GM18508 (cell line): ENCODE data around the gene SLC35F5.
A peak's percentile ranks its signal among the peaks of the same experiment; 100 is the strongest.
"Not testable (repeated sequence)": the region's sequence is repeated elsewhere in the genome, so short reads cannot be mapped to it uniquely, and the experiment has no call there.

Source experiments
- ATAC-seq: cut with Tn5 transposase; IDR thresholded peaks from one replicate; pipeline ENCODE4 v1.9.1; 2021; ENCODE audit warnings: moderate number of reproducible peaks; ENCODE audit not compliant: insufficient read depth, unreplicated experiment

Gene SLC35F5

GRCh38 chr2:113700186-113700841 lies 56.1 kb downstream of the SLC35F5 start:
- ATAC-seq = peak; percentile 77

GRCh38 chr2:113698892-113699447 lies 57.5 kb downstream of the SLC35F5 start:
- ATAC-seq = peak; percentile 44

GRCh38 chr2:113698251-113698650 lies 58.2 kb downstream of the SLC35F5 start:
- not testable (repeated sequence) for ATAC-seq

DNA sequence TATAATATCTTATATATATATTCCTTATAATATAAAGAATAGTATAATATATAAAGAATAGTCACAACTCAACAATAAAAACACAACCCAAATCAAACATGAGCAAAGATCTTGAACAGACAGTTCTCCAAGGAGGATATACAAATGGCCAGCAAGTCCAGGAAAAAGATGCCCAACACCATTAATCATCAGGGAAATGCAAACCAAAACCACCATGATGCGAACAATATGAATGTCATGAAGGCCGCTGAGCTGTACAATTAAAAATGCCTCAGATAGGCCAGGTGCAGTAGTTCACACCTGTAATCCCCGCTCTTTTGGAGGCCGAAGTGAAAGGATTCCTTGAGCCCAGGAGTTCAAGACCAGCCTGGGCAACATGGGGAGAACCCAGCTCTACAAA lies 58.9 kb downstream of the SLC35F5 start:
- ATAC-seq = no peak

DNA sequence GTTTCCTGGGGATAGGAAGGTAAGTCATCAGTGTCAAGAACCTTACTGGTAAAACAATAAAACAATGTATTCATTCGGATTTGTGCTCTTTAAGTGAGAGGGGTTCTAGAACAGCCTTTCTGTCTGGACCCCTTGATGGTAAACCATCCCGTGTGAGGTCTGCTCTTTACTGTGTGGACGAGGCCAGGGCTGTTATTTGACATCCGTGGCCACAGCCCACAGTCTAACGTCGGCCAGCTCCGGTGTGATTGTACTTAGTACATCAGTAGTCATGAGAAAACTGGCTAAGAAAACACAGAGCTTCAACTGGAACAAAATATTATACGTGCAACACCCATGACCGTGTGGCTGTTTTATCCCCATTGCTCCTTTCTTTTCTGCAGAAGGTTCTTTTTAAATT lies 62.0 kb downstream of the SLC35F5 start:
- ATAC-seq = no peak

DNA sequence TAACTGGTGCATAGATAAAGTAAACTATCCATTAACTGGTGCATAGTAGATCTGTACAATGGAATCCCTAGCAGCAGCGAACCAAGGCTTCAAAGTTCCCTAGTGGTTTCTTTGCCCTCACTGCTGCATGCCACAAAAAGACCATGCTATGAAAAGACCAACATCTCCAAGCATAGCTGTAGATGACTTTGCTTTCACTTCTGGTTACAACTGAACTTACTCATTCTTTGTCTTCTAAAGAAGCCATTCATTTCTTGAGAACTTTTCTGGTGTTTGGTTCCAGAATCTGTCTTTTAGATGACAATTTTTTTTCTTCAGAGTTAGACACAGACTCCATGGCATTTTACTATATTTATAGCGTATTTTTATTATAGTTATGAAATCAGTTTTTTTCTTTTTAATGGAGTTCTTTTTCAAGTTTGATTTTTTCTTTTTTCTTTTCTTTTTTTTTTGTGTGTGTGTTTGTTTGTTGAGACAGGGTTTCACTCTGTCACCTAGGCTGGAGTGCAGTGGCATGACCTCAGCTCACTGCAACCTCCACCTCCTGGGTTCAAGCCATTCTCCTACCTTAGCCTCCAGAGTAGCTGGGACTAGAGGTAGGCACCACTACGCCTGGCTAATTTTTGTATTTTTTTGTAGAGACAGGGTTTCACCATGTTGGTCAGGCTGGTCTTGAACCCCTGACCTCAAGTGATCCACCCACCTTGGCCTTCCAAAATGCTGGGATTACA lies 63.6 kb downstream of the SLC35F5 start:
- peak; percentile 77 for ATAC-seq

DNA sequence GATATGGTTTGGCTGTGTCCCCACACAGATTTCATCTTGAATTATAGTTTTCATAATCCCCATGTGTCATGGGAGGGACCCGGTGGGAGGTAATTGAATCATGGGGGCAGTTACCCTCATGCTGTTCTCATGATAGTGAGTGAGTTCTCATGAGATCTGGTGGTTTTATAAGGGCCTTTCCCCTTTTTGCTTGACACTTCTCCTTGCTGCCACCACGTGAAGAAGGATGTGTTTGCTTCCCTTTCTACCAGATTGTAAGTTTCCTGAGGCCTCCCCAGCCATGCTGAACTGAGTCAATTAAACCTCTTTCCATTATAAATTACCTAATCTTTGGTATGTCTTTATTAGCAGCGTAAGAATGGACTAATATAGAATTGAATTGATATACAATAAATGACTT lies 65.6 kb downstream of the SLC35F5 start:
- not testable (repeated sequence) for ATAC-seq

- no peak for ATAC-seq
Measured at GRCh38 chr2:113686537-113686936, 69.9 kb downstream of the SLC35F5 start.

GRCh38 chr2:113685471-113685870 lies 71.0 kb downstream of the SLC35F5 start:
- ATAC-seq = no peak

- ATAC-seq = no peak
Measured at GRCh38 chr2:113679457-113679856, 77.0 kb downstream of the SLC35F5 start.

- ATAC-seq = no peak
Measured at GRCh38 chr2:113677330-113677729, 79.1 kb downstream of the SLC35F5 start.

- ATAC-seq = no peak
Measured at GRCh38 chr2:113676623-113677266, 79.7 kb downstream of the SLC35F5 start.

DNA sequence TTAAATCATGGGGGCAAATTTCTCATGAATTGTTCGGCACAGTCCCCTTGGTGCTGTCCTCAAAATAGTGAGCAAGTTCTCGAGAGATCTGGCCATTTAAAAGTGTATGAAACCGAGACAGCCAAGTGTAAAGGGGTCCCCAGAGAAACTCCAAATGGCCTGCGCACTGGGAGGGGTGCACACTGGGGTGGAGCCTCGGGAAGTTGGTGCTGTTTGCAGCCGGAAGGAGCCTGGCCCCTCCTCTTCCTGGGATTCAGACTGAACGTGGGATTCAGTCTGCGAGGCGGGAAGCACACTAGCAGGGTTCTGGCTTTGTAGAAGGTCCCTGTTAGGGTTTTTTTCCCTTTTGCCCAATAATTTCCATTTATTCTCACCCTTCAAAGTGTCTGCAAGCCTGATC lies 80.6 kb downstream of the SLC35F5 start:
- no peak for ATAC-seq

- no peak for ATAC-seq
Measured at GRCh38 chr2:113672326-113672932, 84.0 kb downstream of the SLC35F5 start.

GRCh38 chr2:113669013-113669412 lies 87.4 kb downstream of the SLC35F5 start:
- not testable (repeated sequence) for ATAC-seq

DNA sequence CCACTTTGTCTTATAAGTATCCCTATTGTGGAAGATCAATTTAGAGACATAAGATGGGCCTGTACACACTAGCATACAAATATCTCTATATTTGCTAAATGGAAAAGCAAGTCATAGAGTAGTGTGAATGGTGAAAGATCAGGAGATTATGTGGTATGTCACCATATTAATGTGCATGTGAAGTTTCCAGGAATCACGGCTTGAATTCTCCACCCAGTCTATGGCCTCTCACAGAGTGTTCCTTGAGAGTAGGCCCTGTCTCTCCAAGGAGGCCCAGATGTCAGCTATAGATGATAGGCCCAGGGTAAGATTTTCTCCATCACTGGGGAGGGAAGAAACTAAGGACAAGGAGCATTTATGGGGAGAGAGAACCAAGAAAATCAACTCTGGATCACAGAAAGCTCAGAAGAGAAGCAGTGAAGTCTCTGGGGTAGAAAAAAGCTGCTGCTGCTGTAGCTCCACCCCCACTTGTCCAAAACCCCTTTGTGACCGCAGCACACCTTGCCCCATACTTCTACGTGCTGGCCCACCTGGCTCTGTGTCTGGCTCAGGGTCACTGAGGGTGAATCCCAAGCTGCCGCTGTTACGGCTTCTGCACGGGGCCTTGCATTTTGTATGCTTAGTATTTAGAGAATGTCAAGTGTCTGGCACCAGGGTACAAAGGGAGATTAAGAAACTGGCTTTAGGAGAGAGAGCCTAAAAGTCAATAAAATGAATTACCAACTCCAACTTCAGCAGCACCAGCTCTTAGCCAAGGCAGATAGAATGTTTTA lies 91.5 kb downstream of the SLC35F5 start:
- not testable (repeated sequence) for ATAC-seq

GRCh38 chr2:113663285-113664060 lies 93.0 kb downstream of the SLC35F5 start:
- ATAC-seq = not testable (repeated sequence)
